HG03571 (cell line): ENCODE measurements around the gene GRK4.

Source experiments
- ATAC-seq: cut with Tn5 transposase; IDR thresholded peaks from one replicate; pipeline ENCODE4 v1.9.1; 2021; ENCODE audit not compliant: unreplicated experiment

GRK4 gene

DNA sequence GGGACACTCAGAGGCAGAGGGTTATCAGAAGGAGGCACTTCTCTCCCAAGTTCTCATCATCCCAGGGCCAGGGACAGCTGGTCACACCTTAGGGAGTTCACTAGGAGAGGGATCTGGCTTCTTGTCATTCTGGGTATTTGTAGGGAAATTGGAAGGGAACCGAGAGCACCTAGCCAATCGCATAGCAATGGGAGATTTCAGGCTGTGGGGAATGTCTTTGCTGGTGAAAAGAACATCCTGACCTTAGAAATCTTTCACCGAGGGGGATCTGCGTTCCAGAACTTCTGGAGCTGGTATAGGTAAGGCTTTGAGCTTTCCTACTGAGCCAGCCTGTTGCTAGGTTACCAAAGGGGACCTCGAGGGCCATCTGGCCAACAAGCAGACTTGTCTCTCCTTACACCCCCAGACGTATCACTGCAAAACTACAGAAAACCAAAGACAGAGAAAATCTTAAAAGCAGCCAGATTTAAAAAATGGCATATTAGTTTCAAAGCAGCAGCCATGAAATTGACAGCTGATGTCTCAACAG is 104.2 kb downstream of the GRK4 start:
- ATAC-seq: no peak

DNA sequence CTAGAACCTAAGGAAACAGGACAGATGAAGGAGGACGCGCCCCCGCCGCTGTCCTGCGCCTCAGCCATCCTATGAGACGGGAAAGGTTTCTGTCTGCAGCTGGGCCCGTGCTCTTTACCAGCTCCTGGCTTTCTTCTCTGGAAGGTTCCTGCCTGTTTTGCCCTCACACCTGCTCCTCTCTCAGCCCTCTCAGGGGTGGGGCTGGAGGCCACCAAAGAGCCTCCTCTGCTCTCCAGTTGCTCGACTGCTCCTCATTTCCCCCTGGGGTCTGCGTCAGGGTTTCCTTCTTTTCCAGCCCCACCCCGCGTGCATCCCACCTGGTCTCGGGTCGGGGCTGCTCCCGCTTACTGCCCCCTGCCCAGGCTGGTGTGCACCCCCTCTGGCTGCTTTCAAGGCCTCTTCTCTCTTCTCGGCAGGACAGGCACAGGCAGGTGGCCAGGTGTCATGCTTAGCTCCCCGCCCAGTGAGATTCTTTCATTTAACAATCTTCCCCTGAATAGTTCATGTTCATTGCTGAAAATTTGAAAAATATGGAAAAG is 106.4 kb downstream of the GRK4 start:
- ATAC-seq: no peak

DNA sequence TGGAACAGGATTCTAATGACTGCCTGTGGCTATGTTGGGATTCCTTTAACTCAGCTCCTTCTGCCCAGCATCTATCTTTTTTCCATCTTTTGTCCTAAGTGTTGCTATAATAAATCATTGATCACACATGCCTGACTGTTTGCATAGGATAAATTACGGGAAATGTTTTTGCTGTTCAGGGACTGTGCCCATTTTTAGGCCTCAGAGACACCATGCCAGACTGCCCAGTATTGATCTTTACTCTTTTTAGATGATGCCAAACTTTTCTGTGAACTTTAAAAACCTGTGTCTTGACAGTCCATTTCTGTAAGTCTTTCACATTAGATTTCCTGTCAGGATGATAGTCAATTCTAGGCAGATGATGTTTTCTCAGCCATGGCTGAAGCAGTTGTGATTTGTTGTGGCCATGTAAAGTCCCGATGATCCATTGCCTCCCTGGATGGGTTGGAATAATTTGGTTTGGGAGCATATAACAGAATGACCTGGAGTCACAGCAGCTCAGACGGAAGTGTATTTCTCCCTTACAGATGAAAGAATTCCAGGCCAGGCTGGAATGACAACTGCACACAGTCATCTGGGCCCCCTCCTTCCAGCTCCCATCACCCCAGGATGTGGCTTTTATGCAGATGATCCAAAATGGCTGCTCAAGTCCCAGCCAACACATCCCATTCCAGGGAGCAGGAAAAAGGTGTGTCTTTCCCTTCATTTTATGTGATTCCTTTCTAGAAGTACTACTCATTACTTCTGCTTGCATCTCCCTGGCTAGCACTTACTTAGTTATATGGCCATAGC is 107.5 kb downstream of the GRK4 start:
- ATAC-seq: no peak

DNA sequence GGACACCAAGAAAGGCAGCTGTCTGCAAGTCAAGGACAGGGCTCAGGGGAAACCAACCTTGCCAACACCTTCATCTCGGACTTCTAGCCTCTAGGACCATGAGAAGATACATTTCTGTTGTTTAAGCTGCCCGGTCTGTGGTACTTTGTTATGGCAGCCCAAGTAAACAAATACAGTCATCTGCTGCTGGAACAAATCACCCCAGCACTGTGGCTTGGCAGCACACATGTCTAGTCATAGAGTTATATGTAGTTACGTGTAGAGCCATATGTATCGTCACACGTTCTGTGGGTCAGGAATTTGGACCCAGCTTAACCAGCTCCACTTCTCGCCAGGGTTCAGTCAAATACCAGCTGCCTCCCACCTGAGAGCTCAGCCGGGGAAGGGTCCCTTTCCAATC is 108.4 kb downstream of the GRK4 start:
- ATAC-seq: no peak

DNA sequence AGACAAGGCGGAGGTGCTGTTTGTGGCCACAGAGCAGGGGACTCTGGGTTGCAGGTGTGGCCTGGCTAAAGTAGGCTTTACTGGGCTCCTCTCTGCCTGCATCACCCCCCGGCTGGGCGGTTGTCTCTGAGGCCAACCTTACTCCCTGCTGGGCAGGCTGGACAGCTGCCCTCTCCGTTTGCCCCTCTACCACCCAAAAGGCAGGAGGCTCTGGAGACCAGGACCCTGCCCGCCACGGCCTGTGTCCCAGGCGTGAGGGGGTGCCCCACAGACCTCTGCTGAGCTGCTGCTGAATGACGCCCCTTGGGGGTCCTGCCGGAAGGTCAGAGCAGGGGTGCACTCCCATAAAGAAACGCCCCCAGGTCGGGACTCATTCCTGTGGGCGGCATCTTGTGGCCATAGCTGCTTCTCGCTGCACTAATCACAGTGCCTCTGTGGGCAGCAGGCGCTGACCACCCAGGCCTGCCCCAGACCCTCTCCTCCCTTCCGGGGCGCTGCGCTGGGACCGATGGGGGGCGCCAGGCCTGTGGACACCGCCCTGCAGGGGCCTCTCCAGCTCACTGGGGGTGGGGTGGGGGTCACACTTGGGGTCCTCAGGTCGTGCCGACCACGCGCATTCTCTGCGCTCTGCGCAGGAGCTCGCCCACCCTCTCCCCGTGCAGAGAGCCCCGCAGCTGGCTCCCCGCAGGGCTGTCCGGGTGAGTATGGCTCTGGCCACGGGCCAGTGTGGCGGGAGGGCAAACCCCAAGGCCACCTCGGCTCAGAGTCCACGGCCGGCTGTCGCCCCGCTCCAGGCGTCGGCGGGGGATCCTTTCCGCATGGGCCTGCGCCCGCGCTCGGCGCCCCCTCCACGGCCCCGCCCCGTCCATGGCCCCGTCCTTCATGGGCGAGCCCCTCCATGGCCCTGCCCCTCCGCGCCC is 110.0 kb downstream of the GRK4 start:
- ATAC-seq: peak; percentile 30

DNA sequence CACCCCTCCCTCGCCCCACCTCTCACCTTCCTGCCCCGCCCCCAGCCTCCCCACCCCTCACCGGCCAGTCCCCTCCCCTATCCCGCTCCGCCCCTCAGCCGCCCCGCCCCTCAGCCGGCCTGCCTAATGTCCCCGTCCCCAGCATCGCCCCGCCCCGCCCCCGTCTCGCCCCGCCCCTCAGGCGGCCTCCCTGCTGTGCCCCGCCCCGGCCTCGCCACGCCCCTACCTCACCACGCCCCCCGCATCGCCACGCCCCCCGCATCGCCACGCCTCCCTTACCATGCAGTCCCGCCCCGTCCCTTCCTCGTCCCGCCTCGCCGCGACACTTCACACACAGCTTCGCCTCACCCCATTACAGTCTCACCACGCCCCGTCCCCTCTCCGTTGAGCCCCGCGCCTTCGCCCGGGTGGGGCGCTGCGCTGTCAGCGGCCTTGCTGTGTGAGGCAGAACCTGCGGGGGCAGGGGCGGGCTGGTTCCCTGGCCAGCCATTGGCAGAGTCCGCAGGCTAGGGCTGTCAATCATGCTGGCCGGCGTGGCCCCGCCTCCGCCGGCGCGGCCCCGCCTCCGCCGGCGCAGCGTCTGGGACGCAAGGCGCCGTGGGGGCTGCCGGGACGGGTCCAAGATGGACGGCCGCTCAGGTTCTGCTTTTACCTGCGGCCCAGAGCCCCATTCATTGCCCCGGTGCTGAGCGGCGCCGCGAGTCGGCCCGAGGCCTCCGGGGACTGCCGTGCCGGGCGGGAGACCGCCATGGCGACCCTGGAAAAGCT is 110.9 kb downstream of the GRK4 start, which contains the start of the genes HTT and HTT-AS:
Gene HTT (plus strand): TSS at position 604 of the 768 bp plus-strand sequence. CDS start 145 bp downstream, at position 749.
Gene HTT-AS (minus strand): TSS at position 461 of the 768 bp plus-strand sequence.
- ATAC-seq: peak; percentile 62

DNA sequence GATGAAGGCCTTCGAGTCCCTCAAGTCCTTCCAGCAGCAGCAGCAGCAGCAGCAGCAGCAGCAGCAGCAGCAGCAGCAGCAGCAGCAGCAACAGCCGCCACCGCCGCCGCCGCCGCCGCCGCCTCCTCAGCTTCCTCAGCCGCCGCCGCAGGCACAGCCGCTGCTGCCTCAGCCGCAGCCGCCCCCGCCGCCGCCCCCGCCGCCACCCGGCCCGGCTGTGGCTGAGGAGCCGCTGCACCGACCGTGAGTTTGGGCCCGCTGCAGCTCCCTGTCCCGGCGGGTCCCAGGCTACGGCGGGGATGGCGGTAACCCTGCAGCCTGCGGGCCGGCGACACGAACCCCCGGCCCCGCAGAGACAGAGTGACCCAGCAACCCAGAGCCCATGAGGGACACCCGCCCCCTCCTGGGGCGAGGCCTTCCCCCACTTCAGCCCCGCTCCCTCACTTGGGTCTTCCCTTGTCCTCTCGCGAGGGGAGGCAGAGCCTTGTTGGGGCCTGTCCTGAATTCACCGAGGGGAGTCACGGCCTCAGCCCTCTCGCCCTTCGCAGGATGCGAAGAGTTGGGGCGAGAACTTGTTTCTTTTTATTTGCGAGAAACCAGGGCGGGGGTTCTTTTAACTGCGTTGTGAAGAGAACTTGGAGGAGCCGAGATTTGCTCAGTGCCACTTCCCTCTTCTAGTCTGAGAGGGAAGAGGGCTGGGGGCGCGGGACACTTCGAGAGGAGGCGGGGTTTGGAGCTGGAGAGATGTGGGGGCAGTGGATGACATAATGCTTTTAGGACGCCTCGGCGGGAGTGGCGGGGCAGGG is 111.7 kb downstream of the GRK4 start:
- ATAC-seq: no peak

DNA sequence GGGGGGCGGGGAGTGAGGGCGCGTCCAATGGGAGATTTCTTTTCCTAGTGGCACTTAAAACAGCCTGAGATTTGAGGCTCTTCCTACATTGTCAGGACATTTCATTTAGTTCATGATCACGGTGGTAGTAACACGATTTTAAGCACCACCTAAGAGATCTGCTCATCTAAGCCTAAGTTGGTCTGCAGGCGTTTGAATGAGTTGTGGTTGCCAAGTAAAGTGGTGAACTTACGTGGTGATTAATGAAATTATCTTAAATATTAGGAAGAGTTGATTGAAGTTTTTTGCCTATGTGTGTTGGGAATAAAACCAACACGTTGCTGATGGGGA is 112.2 kb downstream of the GRK4 start:
- ATAC-seq: no peak

DNA sequence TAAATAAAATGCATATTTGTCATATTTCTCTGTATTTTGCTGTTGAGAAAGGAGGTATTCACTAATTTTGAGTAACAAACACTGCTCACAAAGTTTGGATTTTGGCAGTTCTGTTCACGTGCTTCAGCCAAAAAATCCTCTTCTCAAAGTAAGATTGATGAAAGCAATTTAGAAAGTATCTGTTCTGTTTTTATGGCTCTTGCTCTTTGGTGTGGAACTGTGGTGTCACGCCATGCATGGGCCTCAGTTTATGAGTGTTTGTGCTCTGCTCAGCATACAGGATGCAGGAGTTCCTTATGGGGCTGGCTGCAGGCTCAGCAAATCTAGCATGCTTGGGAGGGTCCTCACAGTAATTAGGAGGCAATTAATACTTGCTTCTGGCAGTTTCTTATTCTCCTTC is 114.4 kb downstream of the GRK4 start:
- no peak for ATAC-seq

DNA sequence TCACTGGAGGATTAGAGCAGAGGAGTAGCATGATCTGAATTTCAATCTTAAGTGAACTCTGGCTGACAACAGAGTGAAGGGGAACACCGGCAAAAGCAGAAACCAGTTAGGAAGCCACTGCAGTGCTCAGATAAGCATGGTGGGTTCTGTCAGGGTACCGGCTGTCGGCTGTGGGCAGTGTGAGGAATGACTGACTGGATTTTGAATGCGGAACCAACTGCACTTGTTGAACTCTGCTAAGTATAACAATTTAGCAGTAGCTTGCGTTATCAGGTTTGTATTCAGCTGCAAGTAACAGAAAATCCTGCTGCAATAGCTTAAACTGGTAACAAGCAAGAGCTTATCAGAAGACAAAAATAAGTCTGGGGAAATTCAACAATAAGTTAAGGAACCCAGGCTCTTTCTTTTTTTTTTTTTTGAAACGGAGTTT is 116.3 kb downstream of the GRK4 start:
- no peak for ATAC-seq

DNA sequence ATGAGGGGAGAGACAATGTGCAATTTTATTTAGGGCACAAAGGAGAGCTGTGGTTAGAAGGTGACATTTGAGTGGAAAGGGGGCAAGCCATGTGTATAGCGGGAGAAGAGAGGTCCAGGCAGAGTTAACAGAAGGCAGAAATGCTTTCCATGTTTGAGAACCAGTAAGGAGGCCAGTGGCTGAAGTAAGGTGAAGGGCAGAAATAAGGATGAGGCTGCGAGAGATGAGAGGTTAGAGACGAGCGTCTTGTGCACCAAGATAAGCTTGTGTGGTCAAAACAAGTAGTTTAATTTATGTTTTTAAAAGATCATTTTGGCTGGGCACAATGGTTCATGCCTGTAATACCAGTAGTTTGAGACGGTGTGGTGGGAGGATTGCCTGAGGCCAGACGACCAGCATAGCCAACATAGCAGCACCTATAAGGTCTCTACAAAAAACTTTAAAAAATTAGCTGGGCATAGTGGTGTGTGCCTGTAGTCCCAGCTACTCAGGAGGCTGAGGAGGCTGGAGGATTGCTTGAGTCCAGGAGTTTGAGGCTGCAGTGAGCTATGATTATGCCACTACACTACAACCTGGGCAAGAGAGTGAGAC is 119.6 kb downstream of the GRK4 start:
- ATAC-seq: no peak

DNA sequence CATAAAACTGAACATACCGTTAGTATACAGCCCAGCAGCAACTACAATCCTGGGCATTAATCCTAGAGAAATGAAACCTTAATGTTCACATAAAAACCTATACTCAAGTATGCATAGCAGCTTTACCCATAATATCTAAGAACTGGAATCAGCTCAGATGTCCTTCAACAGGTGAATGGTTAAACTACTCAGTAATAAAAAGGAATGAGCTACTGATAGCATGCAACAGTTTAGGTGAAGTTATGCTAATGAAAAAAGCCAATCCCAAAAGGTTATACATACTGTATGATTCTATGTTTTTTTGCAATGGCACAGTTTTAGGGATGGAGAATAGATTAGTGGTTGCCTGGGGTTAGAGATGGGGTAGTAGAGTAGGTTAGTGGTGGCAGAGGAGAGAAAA is 120.4 kb downstream of the GRK4 start:
- no peak for ATAC-seq

DNA sequence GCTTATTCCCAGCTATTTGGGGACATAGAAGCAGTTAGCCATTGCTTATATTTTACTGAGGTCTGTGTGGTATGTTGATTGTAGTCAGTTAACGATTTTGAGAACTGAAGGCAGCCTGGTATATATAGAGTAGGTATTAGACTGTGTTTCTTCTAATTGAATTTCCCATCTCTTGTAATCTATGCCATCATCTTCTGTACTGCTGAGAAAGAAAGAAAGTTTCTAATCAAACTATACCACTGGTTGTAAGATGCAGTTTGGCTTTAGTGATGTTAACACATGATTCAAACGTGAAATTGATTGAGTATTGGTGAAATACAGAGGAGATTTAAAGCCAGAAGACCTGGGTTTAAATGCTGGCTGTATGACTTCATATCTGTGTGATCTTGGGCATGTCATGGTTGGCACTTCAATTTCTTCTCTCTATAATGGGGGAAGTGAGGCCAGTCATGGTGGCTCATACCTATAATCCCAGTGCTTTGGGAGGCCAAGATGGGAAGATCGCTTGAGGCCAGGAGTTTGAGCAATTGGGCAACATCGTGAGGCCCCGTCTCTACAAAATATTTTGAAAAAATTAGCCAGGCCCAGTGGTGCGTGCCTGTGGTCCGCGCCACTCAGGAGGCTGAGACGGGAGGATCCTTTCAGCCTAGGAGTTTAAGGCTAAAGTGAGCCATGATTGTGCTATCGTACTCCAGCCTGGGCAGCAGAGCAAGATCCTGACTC is 122.7 kb downstream of the GRK4 start:
- no peak for ATAC-seq

DNA sequence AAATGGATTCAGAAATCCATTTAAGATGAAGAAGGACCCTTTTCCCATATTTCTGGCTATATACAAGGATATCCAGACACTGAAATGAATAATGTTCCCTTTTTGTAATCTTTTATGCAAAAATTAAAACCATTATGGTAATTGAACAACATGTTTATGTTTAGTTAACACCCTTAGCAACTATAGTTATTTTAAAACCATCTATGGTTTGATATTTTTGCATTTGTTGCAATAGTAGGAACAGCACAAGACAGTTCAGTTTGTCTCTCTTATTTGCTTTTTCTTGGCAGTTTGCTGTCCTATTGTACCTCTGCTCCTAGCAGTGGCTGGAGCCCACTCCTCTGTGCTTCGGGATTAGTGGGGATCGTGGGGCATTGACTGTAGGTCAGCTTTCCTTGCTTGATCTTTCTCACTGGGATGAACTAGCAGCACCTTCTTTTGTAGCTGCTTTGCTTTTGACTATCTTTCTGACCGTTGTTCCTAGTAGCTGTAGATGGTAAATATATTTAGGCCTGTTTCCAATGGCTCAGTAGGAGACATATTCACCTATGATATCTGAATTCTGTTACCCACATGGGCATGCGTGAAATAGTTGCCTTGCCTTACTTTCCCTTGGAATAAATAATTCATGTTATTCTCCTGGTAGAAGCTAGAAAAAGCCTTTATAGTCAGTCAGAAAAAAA is 123.9 kb downstream of the GRK4 start:
- ATAC-seq: no peak
